Measurements from ENCODE around the gene BEST2.
A peak's percentile ranks its signal among the peaks of the same experiment; 100 is the strongest.

BEST2 gene

GRCh38 chr19:12767150-12767549 lies 15.6 kb downstream of the BEST2 start:
- no peak for DNase-seq (ENCODE audit: low read depth in 3 of 3, low spot score in 1 of 3)

GRCh38 chr19:12767666-12768065 lies 16.1 kb downstream of the BEST2 start:
- no peak for DNase-seq (ENCODE audit: low read depth in 3 of 3, low spot score in 1 of 3)

- peak in 1 of 3 donors; percentile 43 for DNase-seq (ENCODE audit: low read depth in 3 of 3, low spot score in 1 of 3)
These were observed 18.1 kb downstream of the BEST2 start for GRCh38 chr19:12769689-12770088.

- DNase-seq (ENCODE audit: low read depth in 3 of 3, low spot score in 1 of 3), result no peak
These were observed 19.3 kb downstream of the BEST2 start for GRCh38 chr19:12770922-12771321.

GRCh38 chr19:12772323-12772722 lies 20.7 kb downstream of the BEST2 start:
- DNase-seq (ENCODE audit: low read depth in 3 of 3, low spot score in 1 of 3), result no peak

- DNase-seq (ENCODE audit: low read depth in 3 of 3, low spot score in 1 of 3), result no peak
These were observed 22.0 kb downstream of the BEST2 start for GRCh38 chr19:12773571-12773970.

GRCh38 chr19:12774588-12775555 lies 23.3 kb downstream of the BEST2 start, which contains the start of gene HOOK2:
Gene HOOK2, minus strand, starts transcription at chr19:12775552. Its CDS starts 103 bp downstream, at chr19:12775449.
- DNase-seq (ENCODE audit: low read depth in 3 of 3, low spot score in 1 of 3), result no peak

GRCh38 chr19:12777217-12778016 lies 25.8 kb downstream of the BEST2 start:
- peak in 2 of 3 donors; percentile 67 to 79 for DNase-seq (ENCODE audit: low read depth in 3 of 3, low spot score in 1 of 3)

- DNase-seq (ENCODE audit: low read depth in 3 of 3, low spot score in 1 of 3), result peak in 1 of 3 donors; percentile 31
These were observed 26.7 kb downstream of the BEST2 start for GRCh38 chr19:12778017-12778904.

- no peak for DNase-seq (ENCODE audit: low read depth in 3 of 3, low spot score in 1 of 3)
These were observed 27.2 kb downstream of the BEST2 start for GRCh38 chr19:12778905-12779161.

- DNase-seq (ENCODE audit: low read depth in 3 of 3, low spot score in 1 of 3), result no peak
These were observed 27.8 kb downstream of the BEST2 start for GRCh38 chr19:12779162-12779993.

GRCh38 chr19:12782174-12782423 lies 30.5 kb downstream of the BEST2 start:
- DNase-seq (ENCODE audit: low read depth in 3 of 3, low spot score in 1 of 3), result no peak

- DNase-seq (ENCODE audit: low read depth in 3 of 3, low spot score in 1 of 3), result peak; percentile 76 to 83 (median 81)
These were observed 31.1 kb downstream of the BEST2 start for GRCh38 chr19:12782424-12783290.

- peak in 1 of 3 donors; percentile 33 for DNase-seq (ENCODE audit: low read depth in 3 of 3, low spot score in 1 of 3)
These were observed 31.8 kb downstream of the BEST2 start for GRCh38 chr19:12783291-12783848.

GRCh38 chr19:12783849-12784393 lies 32.3 kb downstream of the BEST2 start:
- no peak for DNase-seq (ENCODE audit: low read depth in 3 of 3, low spot score in 1 of 3)

- DNase-seq (ENCODE audit: low read depth in 3 of 3, low spot score in 1 of 3), result no peak
These were observed 32.8 kb downstream of the BEST2 start for GRCh38 chr19:12784394-12784870.

GRCh38 chr19:12784871-12785430 lies 33.4 kb downstream of the BEST2 start:
- DNase-seq (ENCODE audit: low read depth in 3 of 3, low spot score in 1 of 3), result no peak

- no peak for DNase-seq (ENCODE audit: low read depth in 3 of 3, low spot score in 1 of 3)
These were observed 33.9 kb downstream of the BEST2 start for GRCh38 chr19:12785431-12786031.

All from stimulated activated CD4-positive, alpha-beta T cell treated with anti-CD3 and anti-CD28 coated beads, TNF-alpha, amount 100 ng/mL, for 1 hour (primary cell).